Endothelial cell (in vitro differentiated cells): ENCODE measurements around the gene SATL1. TPM values are rescaled to one million over a fixed set of nuclear protein-coding genes. Genes with fewer than 3 reads are reported as not detected.
"Not testable (repeated sequence)": the region's sequence is repeated elsewhere in the genome, so short reads cannot be mapped to it uniquely, and the experiment has no call there.

Experiments used
- DNase-seq: peaks from one replicate; pipeline ENCODE4 v3.0.0; 2021; ENCODE audit warnings: low spot score
- H3K27ac Mint-ChIP-seq: one replicate; pipeline ENCODE4 v1.8.0; 2021; ENCODE audit warnings: mixed read lengths, inconsistent platforms; ENCODE audit not compliant: unreplicated experiment
- H3K27me3 Mint-ChIP-seq: one replicate; pipeline ENCODE4 v1.8.0; 2021; ENCODE audit warnings: mild to moderate bottlenecking, moderate library complexity, mixed read lengths, inconsistent platforms; ENCODE audit not compliant: unreplicated experiment
- H3K36me3 Mint-ChIP-seq: one replicate; pipeline ENCODE4 v1.8.0; 2021; ENCODE audit warnings: mild to moderate bottlenecking, low read depth, mixed read lengths, inconsistent platforms; ENCODE audit not compliant: unreplicated experiment
- H3K4me1 Mint-ChIP-seq: one replicate; pipeline ENCODE4 v1.8.0; 2021; ENCODE audit warnings: mild to moderate bottlenecking, mixed read lengths, inconsistent platforms; ENCODE audit not compliant: unreplicated experiment
- H3K4me3 Mint-ChIP-seq: one replicate; pipeline ENCODE4 v1.8.0; 2021; ENCODE audit warnings: mild to moderate bottlenecking, mixed read lengths, inconsistent platforms; ENCODE audit not compliant: unreplicated experiment
- H3K9me3 Mint-ChIP-seq: one replicate; pipeline ENCODE4 v1.8.0; 2021; ENCODE audit warnings: mixed read lengths, inconsistent platforms; ENCODE audit not compliant: unreplicated experiment
- long read RNA-seq: library from polyadenylated mRNA; unstranded; transcript quantifications from one replicate; pipeline ENCODE4 v2.0.0, GENCODE V29; 2020; ENCODE audit not compliant: unreplicated experiment
- total RNA-seq: library from RNA; stranded (reverse); fragmentation: NEBNext Ultra II Directional; extraction: Animal tissue kit (Norgen Biotek cat#: 25700); gene quantifications from one replicate; pipeline ENCODE4 v1.2.1, GENCODE V29; 2021; ENCODE audit not compliant: unreplicated experiment
- TF ChIP-seq, protein P1 (sequence below): fragments of 200-600 bp; sonication (generic); IDR thresholded peaks from one replicate; pipeline ENCODE4 v1.5.0; 2021; ENCODE audit warnings: antibody characterized with exemption; ENCODE audit not compliant: unreplicated experiment

Gene SATL1, protein sequence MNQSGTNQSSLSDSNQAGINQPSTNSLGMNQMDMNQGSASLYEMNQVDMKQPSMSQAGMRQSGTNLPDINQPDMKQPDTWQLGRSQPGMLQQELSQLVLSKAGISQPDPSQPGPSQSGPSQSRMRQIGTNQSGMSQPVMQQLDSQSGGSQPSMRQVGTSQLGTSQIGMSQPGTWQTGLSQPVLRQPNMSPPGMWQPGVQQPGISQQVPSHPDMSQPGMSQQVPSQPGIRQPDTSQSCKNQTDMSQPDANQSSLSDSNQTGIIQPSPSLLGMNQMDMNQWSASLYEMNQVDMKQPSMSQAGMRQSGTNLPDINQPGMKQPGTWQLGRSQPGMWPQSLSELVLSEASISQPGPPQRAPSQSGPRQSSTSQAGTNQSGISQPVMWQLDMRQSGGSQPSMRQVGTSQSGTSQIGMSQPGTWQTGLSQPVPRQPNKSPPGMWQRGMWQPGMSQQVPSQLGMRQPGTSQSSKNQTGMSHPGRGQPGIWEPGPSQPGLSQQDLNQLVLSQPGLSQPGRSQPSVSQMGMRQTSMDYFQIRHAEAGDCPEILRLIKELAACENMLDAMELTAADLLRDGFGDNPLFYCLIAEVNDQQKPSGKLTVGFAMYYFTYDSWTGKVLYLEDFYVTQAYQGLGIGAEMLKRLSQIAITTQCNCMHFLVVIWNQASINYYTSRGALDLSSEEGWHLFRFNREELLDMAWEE
- total RNA-seq: 0.15 TPM
- long read RNA-seq, partial matches to known transcripts: 1 of 1 reads
- long read RNA-seq, other reads (novel, unspliced or antisense): 0 of 1 reads

DNA sequence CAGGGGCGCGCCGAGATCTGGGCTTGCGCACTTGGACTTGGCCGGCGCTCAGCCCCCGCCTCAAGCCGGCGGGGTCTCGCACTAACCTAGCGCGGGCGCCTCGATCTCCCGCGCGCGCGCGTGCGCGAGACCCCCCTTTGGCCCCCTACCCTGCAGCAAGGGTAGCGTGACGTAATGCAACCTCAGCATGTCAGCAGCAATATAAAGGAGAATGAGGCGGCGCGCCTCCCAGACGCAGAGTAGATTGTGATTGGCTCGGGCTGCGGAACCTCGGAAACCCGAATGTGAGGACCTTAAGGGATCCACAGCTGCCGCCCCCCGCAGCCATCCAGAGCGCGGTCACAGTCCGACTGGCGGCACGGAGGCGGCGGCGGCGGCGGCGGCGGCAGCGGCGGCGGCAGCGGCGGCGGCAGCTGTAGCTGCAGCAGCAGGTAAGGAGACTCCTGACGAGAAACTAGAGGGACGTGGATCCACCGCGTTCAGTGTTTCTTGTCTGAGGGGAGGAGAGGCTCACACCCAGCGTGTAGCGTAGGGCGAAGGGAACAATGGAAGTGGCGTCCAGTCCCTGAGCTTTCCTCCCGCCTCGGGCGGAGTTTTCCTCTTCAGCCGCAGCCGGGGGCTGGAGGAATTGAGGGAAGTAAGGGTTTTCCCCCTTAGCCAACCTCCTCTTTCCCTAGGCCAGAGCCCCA, at the start of gene SATL1, which contains the start of gene ZNF711:
SATL1 (minus strand) TSS at position 19 of the 689 bp plus-strand sequence. CDS start 134,811 bp downstream, outside the sequence.
ZNF711 (plus strand) TSS at position 231 of the 689 bp plus-strand sequence. CDS start 3,582 bp downstream, outside the sequence.
- H3K36me3 Mint-ChIP-seq: no peaks in the 10 kb centered on the region
- peak; percentile 69 for DNase-seq
- no peaks in the 10 kb centered on the region for H3K9me3 Mint-ChIP-seq
- peak within 1 kb of the TSS; percentile 93 for H3K27ac Mint-ChIP-seq
- H3K27me3 Mint-ChIP-seq: peaks cover 9% of the 10 kb centered on the region
- H3K4me1 Mint-ChIP-seq: peaks cover 4% of the 10 kb centered on the region
- H3K4me3 Mint-ChIP-seq: peak within 1 kb of the TSS; percentile 97
- TF ChIP-seq, protein P1, sequence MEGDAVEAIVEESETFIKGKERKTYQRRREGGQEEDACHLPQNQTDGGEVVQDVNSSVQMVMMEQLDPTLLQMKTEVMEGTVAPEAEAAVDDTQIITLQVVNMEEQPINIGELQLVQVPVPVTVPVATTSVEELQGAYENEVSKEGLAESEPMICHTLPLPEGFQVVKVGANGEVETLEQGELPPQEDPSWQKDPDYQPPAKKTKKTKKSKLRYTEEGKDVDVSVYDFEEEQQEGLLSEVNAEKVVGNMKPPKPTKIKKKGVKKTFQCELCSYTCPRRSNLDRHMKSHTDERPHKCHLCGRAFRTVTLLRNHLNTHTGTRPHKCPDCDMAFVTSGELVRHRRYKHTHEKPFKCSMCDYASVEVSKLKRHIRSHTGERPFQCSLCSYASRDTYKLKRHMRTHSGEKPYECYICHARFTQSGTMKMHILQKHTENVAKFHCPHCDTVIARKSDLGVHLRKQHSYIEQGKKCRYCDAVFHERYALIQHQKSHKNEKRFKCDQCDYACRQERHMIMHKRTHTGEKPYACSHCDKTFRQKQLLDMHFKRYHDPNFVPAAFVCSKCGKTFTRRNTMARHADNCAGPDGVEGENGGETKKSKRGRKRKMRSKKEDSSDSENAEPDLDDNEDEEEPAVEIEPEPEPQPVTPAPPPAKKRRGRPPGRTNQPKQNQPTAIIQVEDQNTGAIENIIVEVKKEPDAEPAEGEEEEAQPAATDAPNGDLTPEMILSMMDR: no peak

DNA sequence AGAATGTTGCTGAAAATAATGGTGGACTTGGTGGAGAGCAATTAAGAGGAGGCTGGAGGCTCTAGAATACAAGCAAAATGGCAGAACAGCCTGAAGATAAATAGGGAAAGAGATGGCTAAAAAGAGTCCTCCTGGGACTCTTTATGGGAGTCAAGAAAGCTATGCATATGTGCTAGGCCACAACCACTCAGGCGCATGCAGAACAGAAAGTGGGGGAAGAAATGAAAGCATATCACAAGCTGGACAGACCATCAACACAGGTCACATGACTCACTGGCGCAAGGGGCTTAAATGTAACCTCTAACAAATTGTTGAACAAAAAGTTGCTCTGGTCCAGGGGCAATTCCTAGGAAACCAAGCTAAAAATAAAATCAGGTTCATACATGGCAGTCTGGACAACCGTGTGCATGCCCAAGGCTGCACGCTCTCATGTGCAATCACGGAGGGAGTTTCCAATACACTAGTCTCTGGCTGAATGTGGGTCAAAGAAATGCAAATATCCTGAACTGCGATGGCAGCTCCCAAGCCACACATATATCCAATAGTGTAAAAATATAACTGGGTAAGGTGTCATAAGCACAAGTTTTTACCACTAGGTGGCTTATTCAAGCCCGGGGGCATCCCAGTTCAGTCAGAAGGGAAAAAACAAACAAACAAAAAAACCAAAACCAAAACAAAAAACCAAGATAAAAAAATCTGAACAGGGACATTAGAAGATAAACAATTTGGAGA, 45.6 kb upstream of the SATL1 start:
- Mint-ChIP-seq H3K36me3 (no peaks in the 10 kb centered on the region), H3K4me3 (no peak overlapping the region), H3K4me1 (no peaks in the 10 kb centered on the region), H3K9me3 (no peaks in the 10 kb centered on the region), H3K27me3 (no peaks in the 10 kb centered on the region), H3K27ac (no peak overlapping the region)
- no peak for DNase-seq
- TF ChIP-seq, protein P1: no peak

DNA sequence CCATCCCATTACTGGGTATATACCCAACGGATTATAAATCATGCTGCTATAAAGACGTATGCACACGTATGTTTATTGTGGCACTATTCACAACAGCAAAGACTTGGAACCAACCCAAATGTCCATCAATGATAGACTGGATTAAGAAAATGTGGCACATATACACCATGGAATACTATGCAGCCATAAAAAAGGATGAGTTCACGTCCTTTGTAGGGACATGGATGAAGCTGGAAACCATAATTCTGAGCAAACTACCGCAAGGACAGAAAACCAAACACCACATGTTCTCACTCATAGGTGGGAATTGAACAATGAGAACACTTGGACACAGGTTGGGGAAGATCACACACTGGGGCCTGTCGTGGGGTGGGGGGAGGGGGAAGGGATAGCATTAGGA, 41.7 kb upstream of the SATL1 start:
- H3K4me1 Mint-ChIP-seq, H3K9me3 Mint-ChIP-seq, H3K36me3 Mint-ChIP-seq, DNase-seq, H3K4me3 Mint-ChIP-seq, H3K27ac Mint-ChIP-seq, H3K27me3 Mint-ChIP-seq: not testable (repeated sequence)

DNA sequence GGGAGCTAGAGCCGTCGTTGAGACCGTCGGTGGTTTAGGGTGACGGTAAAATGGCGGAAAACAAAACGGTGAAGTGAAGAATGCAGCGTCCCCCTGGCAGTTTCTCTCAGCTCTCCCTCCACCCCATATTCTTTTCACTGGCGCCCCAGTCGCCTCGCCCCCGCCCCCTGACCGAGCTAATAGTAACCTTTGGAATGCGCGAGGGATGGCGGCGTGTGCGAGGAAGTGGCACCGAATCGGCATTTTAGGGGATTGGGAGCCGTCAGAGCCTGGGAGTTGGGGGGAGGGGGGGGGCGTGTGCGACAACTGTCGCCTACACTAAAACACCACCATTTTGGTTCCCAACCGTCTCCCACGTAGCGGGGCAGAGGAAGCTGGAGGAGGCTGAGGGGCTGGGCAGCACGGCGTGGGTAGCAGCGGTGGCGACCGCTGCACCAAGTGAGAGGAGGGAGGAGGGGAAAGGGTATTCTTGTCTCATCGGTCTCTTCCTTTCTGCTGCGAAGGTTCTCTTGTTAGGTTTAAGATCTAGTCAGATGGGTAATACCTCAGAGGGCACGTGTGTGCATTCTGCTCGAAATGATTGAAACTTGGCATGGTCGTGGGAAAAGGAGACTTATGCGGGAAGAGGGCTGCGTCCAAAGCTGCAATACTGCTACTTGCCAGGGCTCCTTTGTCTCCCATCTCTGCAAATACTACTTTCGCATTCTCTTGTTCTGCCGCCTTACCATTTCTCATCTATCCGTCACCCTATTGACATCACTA, 1.1 kb upstream of the SATL1 start:
- peaks cover 9% of the 10 kb centered on the region for H3K27me3 Mint-ChIP-seq
- H3K27ac Mint-ChIP-seq: peak overlapping the region; percentile 93

More for the DNA sequence above, 1.1 kb upstream of the SATL1 start:
- H3K4me3 Mint-ChIP-seq: peak overlapping the region; percentile 97
- peak; percentile 6 for DNase-seq
- TF ChIP-seq, protein P1: no peak
- H3K4me1 Mint-ChIP-seq: peaks cover 4% of the 10 kb centered on the region
- H3K36me3 Mint-ChIP-seq: no peaks in the 10 kb centered on the region
- no peaks in the 10 kb centered on the region for H3K9me3 Mint-ChIP-seq
